Fibroblast of upper back skin (primary cell): Measurements from ENCODE around the gene LRRN3.

ENCODE experiments used
- DNase-seq: peaks from one replicate; pipeline ENCODE4 v3.0.0-alpha.2; 2013

Gene LRRN3

DNA sequence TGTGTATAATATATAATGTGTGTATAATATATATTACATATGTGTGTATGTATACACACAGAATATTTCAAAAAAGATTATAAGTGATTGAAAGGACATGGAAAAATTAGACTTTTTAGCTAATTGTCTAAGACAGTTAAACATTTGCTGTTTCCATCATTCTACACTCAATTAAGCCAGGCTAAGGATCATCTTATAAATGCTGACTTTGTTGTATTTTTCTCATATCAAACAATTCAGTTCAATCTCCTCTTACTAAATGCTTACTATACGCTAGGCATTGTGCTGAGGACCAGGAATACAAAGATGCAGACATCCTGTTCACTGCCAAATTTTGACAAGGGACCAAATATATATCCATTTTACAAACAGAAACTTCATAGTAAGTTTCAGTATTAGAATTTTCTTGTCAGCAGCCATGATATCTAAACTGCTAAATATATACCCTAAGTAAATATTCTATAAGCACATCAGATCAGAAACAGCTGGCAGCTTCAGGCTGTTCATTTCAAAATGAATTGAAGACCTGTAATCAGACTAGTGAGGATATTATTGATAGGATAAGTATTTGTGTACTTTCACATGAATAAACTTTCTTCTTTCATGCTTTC lies 10.3 kb upstream of the LRRN3 start:
- DNase-seq: no peak

- DNase-seq: no peak
Observed at GRCh38 chr7:111081546-111082267, 9.2 kb upstream of the LRRN3 start.

- DNase-seq: peak; percentile 87
Observed at GRCh38 chr7:111082351-111082750, 8.6 kb upstream of the LRRN3 start.

- DNase-seq: peak; percentile 82
Observed at GRCh38 chr7:111083413-111083812, 7.5 kb upstream of the LRRN3 start.

GRCh38 chr7:111085356-111085755 lies 5.6 kb upstream of the LRRN3 start:
- no peak for DNase-seq

DNA sequence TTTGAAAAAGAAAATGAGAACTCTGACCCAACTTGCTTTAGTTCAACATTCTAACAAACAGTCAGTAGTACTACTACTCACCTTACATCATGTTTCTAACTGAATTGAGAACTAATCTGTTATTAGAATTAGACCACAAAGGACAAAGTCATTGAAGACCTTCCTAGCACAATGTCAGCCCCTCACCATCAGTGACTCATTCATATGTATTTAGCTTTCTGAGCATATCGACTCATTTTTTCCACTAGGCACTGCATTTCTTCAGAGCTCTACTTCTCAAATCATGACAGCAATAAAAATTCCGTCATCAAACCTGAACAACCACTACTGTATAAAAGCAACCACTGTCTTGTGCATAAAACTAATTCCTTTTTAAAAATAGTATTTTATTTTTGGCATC lies 4.4 kb upstream of the LRRN3 start:
- peak; percentile 54 for DNase-seq

DNA sequence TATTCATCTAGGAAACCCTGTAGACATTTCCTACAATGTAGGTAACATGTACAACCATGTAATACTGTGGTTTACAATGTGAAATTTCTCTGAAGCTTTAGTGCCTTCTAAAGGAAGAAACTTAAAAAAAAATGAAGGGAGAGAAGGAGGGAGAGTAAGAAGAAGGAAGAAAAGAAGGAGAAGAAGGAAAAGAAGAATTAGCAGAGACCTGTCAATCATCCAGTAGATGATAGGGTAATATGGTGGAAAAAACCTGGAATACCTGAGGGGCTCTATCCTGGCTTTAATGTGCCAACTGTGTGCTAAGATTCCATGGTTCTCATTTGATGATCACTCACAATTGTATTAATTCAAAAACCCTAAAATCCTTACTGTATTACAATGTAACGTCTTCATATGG lies 2.6 kb upstream of the LRRN3 start:
- DNase-seq: no peak

DNA sequence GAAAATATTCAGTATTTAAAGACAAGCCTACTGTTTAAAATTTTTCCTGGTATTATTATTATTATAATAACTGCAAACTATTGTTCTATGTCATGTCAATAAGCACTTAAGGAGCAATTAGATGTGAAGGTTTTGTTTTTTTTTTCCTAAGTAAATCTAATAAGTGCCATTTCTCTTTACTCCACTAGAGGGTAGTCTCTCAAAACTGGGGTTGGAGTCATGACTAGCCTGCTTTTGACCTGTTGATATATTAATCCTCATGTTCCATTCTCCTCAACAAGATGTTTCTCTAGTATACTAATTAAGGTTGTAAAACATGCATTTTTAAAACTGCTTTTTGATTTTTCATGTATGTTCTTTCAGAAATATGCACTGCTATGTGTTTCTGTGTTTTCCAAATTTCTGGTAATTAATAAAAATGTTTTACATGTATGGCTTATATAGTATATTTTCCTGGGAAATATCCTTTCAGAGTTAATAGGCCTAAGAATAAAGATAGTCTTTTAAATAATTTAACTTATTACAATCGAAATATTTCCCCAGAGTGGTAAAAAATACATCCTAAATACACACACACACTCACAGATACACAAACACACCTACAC lies 1.0 kb upstream of the LRRN3 start:
- peak; percentile 52 for DNase-seq

- no peak for DNase-seq
Observed at GRCh38 chr7:111091593-111092358, 849 bp downstream of the LRRN3 start.

GRCh38 chr7:111092406-111093236 lies 1.7 kb downstream of the LRRN3 start:
- no peak for DNase-seq

DNA sequence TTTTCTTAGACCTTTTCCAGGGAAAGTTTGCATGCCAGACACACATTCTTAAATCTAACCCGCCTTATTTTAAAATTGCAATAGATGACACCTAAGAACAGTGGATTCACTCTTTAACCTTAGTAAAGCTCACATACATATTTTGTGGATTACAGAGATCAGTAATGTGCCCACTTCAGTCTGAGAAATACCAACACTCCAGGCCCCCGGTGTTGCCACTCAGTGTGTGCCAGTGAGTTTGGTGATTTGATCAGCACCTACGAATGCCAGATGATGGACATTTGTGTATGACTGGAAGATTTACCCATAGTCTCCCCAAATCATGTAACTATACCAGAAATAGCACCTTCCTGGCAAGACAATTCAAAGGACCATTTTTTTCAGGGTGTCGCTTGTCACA lies 2.6 kb downstream of the LRRN3 start:
- no peak for DNase-seq

DNA sequence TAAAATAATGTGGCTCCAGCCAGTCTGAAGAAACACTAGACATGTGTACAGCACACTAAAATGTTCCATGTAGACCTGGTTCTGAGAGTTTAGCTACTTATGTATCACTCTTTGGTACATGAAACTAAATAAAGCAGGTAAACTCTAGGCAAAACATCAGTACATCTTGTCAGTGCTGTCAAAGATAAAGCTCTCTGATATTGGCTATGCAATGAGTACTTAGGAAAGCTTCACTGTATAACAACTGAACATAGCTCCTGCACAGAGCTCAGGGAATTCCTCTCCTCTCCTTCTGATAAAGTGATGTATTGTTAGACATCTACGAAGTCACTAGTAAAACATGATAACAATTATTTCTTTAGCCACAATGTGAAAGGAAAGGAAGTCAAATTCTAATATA lies 3.5 kb downstream of the LRRN3 start:
- DNase-seq: no peak

- DNase-seq: no peak
Observed at GRCh38 chr7:111096997-111097396, 6.1 kb downstream of the LRRN3 start.

DNA sequence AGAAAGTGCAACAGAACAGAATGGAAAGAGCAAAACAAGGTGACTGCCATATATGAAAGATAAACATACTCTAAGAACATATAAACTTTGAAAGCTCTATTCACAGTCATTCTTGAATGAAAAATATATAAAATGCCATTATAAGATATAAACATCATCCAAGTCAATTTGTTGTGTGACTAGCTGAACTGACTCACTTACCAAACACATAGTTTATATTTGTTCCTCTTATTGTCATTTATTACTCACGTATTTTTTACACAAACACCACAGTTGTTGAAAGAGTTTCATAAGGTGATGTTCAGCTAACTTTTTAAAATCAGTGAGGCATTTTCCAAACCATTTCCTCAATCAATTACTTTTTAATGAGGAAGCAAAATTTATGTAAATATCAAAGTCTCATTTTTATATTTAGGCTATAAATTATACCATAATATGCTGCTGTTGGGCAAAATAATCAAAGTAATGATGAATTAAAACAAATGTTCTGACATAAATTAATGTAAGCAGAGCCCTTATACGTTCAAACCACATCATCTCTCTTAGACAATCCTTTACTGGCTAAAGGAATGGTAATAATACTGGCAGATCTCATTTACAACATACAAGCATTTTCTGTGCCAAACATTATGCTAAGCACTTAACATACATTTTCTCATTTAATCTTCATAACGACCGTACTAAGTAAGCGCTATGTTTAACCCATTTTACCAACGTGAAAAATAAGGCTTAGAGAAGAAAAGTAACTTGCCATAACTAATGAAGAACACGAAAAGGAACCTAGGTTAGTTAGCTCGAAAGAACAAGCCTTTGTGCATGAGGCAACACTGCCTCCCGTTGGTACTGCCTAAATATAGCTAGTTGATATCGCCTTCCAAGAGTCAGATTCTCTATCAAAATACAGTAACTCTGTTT lies 7.3 kb downstream of the LRRN3 start:
- peak; percentile 50 for DNase-seq

DNA sequence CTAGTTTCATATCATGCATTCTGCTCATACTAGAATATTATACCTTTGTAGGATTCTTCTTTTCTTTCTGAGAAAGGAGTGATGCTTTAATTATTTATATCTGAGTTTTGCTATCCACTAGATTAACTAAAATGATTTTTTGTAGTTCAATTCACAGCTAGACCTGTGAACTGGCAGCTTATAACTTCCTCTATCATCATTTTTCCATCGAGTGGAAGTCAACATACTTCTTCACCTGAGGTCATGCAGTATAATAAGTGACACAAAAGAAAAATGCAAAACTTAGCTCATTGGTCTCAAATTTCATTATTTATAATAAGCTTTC lies 8.0 kb downstream of the LRRN3 start:
- no peak for DNase-seq

- no peak for DNase-seq
Observed at GRCh38 chr7:111101856-111102646, 11.1 kb downstream of the LRRN3 start.

DNA sequence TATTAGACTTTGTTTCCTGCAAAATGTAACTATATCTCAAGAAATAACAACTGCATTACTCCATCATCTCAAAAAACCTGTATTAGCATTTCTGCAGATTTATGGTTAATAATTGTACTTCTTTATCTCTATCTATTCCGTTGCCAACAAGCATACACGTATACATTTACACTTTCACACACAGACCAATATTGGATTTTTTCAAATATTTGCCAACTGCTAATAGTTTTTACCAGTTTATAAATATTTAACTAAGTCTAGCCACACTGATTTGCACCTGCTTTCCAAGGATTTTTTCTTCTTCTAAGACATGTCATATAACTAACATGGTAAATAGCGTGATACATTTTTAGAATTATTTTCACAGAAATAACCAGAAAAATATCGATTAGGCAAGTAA lies 12.2 kb downstream of the LRRN3 start:
- DNase-seq: no peak

GRCh38 chr7:111103678-111104274 lies 12.8 kb downstream of the LRRN3 start:
- DNase-seq: no peak

DNA sequence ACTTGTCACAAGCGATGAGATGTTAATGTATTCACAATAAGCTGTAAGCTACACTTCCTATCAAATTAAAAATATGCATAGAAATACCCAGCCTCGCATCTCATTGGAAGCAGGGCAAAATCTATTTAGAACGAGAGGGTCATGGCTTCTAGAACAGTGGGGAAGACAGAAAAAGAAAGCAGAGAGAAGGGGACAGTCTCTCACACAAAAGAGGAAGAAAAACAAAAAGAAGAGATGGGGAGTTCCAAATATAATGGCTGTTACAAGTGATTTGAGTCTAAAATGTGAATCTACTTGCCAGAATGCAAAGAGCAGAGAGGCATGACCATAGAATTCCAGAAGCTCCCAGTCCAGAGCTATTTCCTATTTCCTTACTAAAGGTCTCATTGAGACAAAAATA lies 13.8 kb downstream of the LRRN3 start:
- no peak for DNase-seq

DNA sequence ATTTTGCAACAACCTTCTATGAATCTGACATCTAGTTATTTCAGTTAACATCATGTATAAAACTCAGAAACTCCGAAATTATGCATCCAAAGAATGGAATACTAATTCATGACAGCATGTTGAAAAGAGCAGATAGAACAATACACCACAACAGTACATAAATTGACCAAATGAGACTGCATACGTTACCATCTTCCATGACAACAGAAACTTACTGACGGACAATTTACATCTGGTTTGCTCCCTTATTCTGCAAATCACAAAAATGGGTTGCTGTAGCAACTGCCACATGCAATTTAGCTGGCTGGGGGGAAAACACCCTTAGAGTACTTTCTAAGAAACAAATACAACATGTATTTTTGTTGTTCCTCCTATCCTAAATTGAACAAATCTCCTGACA lies 14.3 kb downstream of the LRRN3 start:
- no peak for DNase-seq

GRCh38 chr7:111107579-111107978 lies 16.7 kb downstream of the LRRN3 start:
- DNase-seq: no peak
